NCI-H345 treated with DMSO at 0.1 percent for 48 hours (cell line): ENCODE results near the gene CMAS.

Source experiments
- DNase-seq: peaks from one replicate; lab custom pipeline; 2025; ENCODE audit not compliant: unreplicated experiment; lab: John Stamatoyannopoulos, UW

The CMAS gene

DNA sequence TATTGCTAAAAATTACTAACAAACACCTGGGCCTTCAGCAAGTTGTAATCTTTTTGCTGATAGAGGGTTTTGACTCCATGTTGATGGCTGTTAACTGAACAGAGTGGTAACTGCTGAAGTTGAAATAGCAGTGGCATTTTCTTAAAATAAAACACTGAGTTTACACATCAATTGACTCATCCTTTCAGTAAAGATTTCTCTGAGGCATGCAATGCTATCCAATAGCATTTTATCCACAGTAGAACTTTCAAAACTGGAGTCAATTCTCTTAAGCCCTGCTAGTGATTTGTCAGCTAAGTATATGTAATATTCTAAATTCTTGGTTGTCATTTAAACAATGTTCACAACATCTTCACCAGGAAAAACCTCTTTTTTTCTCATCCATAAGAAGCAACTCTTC lies 59.5 kb downstream of the CMAS start:
- DNase-seq, result no peak

DNA sequence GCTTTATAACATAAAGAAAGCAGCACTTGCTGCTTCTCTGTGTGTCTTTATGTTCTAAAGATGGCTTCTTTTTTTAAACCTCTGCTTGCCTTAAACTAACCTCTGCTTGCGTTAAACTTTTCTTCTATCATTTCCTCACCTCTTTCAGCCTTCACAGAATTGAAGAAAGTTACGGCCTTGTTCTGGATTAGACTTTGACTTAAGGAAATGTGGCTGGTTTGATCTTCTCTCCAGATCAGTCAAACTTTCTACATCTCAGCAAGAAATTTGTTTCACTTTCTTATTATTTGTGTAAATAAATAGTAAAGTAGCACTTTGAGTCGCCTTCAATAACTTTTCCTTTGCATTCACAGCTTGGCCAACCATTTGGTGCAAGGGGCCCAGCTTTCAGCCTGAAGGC lies 64.2 kb downstream of the CMAS start:
- DNase-seq, result no peak
